HG02610 (cell line): ENCODE data around the gene MYEF2.

Experiments
- ATAC-seq: cut with Tn5 transposase; IDR thresholded peaks from one replicate; pipeline ENCODE4 v1.9.1; 2021; ENCODE audit warnings: mild to moderate bottlenecking, moderate library complexity; ENCODE audit not compliant: unreplicated experiment

MYEF2 gene

GRCh38 chr15:48090115-48090514, 88.0 kb downstream of the MYEF2 start:
- ATAC-seq: no peak

GRCh38 chr15:48089702-48090101, 88.4 kb downstream of the MYEF2 start:
- ATAC-seq: no peak

GRCh38 chr15:48087844-48088243, 90.3 kb downstream of the MYEF2 start:
- no peak for ATAC-seq

GRCh38 chr15:48086576-48086975, 91.5 kb downstream of the MYEF2 start:
- no peak for ATAC-seq

- ATAC-seq: no peak
Observed at GRCh38 chr15:48086133-48086532, 92.0 kb downstream of the MYEF2 start.

- ATAC-seq: no peak
Observed at GRCh38 chr15:48085591-48085930, 92.5 kb downstream of the MYEF2 start.

- ATAC-seq: no peak
Observed at GRCh38 chr15:48084759-48085590, 93.1 kb downstream of the MYEF2 start.
